Bronchial epithelial cell (primary cell): ENCODE data around the gene NDEL1. TPM values are rescaled to one million over a fixed set of nuclear protein-coding genes. Genes with fewer than 3 reads are reported as not detected.

ENCODE experiments used
- DNase-seq: peaks from one replicate; pipeline ENCODE4 v3.0.0-alpha.2; 2010; ENCODE audit warnings: low read depth
- FAIRE-seq: peaks from 2 replicates; lab custom pipeline; 2011; peaks lifted over from hg19 to GRCh38; lab: Jason Lieb, UNC
- H3K27me3 ChIP-seq: 2 replicates; pipeline ENCODE4 v1.5.1; 2011; ENCODE audit warnings: low read length; ENCODE audit not compliant: control insufficient read depth, insufficient read depth
- H3K36me3 ChIP-seq: 2 replicates; pipeline ENCODE4 v1.5.1; 2011; ENCODE audit warnings: low read length; ENCODE audit not compliant: control insufficient read depth, insufficient read depth
- H3K4me3 ChIP-seq: 2 replicates; pipeline ENCODE4 v1.5.1; 2011; ENCODE audit warnings: mild to moderate bottlenecking, low read depth, low read length, control low read depth
- CTCF ChIP-seq: IDR thresholded peaks from 2 replicates; pipeline ENCODE4 v1.5.1; 2011; ENCODE audit warnings: mild to moderate bottlenecking, moderate library complexity, low read length, control low read depth, inconsistent platforms; ENCODE audit not compliant: insufficient read depth, severe bottlenecking
- total RNA-seq: library from RNA; depleted of rRNA; stranded (reverse); fragments of >200 nt; gene quantifications from 2 replicates; pipeline ENCODE4 v1.2.1, GENCODE V29; 2014

Gene NDEL1
- total RNA-seq, 1 donor from 2014 or later = 47.1 TPM

GRCh38 chr17:8470447-8471047 is 34.9 kb downstream of the NDEL1 start:
- Histone ChIP-seq H3K36me3 (peaks cover 27% of the 10 kb centered on the region), H3K27me3 (no peaks in the 10 kb centered on the region), H3K4me3 (no peak overlapping the region)
- FAIRE-seq (peak; percentile 72), DNase-seq (no peak)
- TF ChIP-seq CTCF = no peak

- H3K36me3 ChIP-seq = peaks cover 28% of the 10 kb centered on the region
- FAIRE-seq (no peak), DNase-seq (no peak)
- H3K27me3 ChIP-seq = no peaks in the 10 kb centered on the region
- TF ChIP-seq CTCF = no peak
- H3K4me3 ChIP-seq = no peak overlapping the region
Measured at GRCh38 chr17:8472663-8473062, 37.0 kb downstream of the NDEL1 start.

GRCh38 chr17:8473451-8474192 is 37.9 kb downstream of the NDEL1 start:
- TF ChIP-seq CTCF = no peak
- Histone ChIP-seq H3K27me3 (no peaks in the 10 kb centered on the region), H3K4me3 (no peak overlapping the region), H3K36me3 (peaks cover 28% of the 10 kb centered on the region)
- DNase-seq (no peak), FAIRE-seq (no peak)

- TF ChIP-seq CTCF = no peak
- FAIRE-seq (no peak), DNase-seq (no peak)
- Histone ChIP-seq H3K4me3 (no peak overlapping the region), H3K36me3 (peaks cover 28% of the 10 kb centered on the region), H3K27me3 (no peaks in the 10 kb centered on the region)
Measured at GRCh38 chr17:8474826-8475225, 39.1 kb downstream of the NDEL1 start.

- FAIRE-seq (no peak), DNase-seq (no peak)
- TF ChIP-seq CTCF = no peak
- no peak overlapping the region for H3K4me3 ChIP-seq
- peaks cover 28% of the 10 kb centered on the region for H3K36me3 ChIP-seq
- H3K27me3 ChIP-seq = no peaks in the 10 kb centered on the region
Measured at GRCh38 chr17:8475227-8475626, 39.5 kb downstream of the NDEL1 start.

GRCh38 chr17:8475781-8476180 is 40.1 kb downstream of the NDEL1 start:
- Histone ChIP-seq H3K4me3 (no peak overlapping the region), H3K36me3 (peaks cover 26% of the 10 kb centered on the region), H3K27me3 (no peaks in the 10 kb centered on the region)
- no peak for DNase-seq
- no peak for FAIRE-seq
- TF ChIP-seq CTCF = no peak
